Memory B cell (primary cell): ENCODE measurements around the gene USP43.

Source experiments
- ATAC-seq: fragments of 150-1000 bp; cut with Tn5 transposase; 2 replicates; pipeline ENCODE4 v1.10.0; 2021; ENCODE audit warnings: low read depth, mild to moderate bottlenecking, moderate library complexity
- DNase-seq, 2 donors: peaks; one replicate each; pipeline ENCODE4 v3.0.0; 2022; ENCODE audit warnings: low spot score in 2 of 2
- H3K27ac Mint-ChIP-seq: one replicate; pipeline ENCODE4 v1.8.0; 2022; ENCODE audit warnings: mild to moderate bottlenecking, moderate library complexity, mixed read lengths
- H3K27me3 Mint-ChIP-seq: one replicate; pipeline ENCODE4 v1.8.0; 2022; ENCODE audit warnings: mixed read lengths
- H3K36me3 Mint-ChIP-seq: one replicate; pipeline ENCODE4 v1.8.0; 2022; ENCODE audit warnings: mild to moderate bottlenecking, mixed read lengths
- H3K4me1 Mint-ChIP-seq: one replicate; pipeline ENCODE4 v1.8.0; 2022; ENCODE audit warnings: mixed read lengths
- H3K4me3 Mint-ChIP-seq: one replicate; pipeline ENCODE4 v1.8.0; 2022; ENCODE audit warnings: mild to moderate bottlenecking, moderate library complexity, mixed read lengths
- H3K9me3 Mint-ChIP-seq: one replicate; pipeline ENCODE4 v1.8.0; 2022; ENCODE audit warnings: mixed read lengths

Gene USP43

DNA sequence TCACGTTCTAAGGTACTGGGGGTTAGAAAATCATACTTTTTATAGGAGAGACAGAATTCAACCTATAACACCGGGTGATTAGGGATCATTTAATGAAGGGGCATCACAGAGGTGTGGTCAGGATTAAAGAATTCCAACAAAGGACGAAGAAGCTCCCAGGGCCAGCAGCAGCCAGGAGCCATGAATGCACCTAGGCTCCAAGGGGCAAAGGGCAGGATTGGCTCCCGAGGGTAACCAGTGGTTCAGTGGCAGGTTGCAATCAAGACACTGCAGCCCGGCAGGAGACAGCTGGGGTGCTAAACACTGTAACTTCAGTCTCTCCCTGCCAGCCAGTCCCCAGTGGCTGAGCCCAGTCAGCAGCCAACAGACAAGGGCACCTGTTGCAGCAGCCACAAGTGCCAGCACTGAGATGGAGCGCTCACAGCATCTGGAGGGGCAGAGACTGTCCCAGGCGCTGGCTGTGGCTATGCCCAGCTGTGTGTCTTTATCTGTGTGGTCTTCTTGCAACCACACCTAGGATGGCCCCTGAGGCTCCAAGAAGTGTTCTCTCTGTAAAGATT lies 122.2 kb downstream of the USP43 start:
- no peak overlapping the region for H3K27ac Mint-ChIP-seq

DNA sequence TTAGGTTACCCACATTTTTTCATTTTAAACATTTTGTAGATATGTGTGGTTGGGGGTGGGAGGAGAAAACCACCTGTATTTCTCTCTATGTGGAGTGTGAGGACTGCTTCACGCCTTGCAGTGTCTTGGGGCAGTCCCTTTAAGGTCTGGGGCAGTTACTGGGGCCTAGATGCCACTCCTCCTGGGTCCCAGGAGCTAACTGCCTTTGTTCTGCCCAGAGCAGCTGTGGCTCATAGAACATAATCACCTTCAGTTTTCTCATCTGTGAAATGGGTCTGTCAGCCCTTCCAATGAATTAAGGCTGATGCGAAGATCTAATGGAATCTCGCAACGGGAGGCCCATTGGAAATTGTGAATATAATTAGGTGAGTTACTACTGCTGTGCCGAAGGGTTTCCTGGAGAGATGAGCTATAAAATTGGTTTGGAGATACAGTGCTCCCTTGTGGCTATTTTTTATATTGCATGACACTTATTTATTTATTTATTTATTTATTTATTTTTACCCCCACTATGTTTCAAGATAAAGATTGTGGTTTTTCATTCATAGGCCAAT lies 123.1 kb downstream of the USP43 start:
- DNase-seq, result no peak
- H3K27me3 Mint-ChIP-seq, result peaks cover 10% of the 10 kb centered on the region
- no peak overlapping the region for H3K27ac Mint-ChIP-seq
- no peaks in the 10 kb centered on the region for H3K4me1 Mint-ChIP-seq
- no peaks in the 10 kb centered on the region for H3K9me3 Mint-ChIP-seq
- no peak overlapping the region for H3K4me3 Mint-ChIP-seq
- no peaks in the 10 kb centered on the region for H3K36me3 Mint-ChIP-seq
- ATAC-seq, result no peak

More for the DNA sequence above, 122.2 kb downstream of the USP43 start:
- Mint-ChIP-seq H3K27me3 (peaks cover 10% of the 10 kb centered on the region), H3K9me3 (no peaks in the 10 kb centered on the region), H3K36me3 (no peaks in the 10 kb centered on the region), H3K4me3 (no peak overlapping the region), H3K4me1 (no peaks in the 10 kb centered on the region)
- DNase-seq, result no peak
- ATAC-seq, result no peak

DNA sequence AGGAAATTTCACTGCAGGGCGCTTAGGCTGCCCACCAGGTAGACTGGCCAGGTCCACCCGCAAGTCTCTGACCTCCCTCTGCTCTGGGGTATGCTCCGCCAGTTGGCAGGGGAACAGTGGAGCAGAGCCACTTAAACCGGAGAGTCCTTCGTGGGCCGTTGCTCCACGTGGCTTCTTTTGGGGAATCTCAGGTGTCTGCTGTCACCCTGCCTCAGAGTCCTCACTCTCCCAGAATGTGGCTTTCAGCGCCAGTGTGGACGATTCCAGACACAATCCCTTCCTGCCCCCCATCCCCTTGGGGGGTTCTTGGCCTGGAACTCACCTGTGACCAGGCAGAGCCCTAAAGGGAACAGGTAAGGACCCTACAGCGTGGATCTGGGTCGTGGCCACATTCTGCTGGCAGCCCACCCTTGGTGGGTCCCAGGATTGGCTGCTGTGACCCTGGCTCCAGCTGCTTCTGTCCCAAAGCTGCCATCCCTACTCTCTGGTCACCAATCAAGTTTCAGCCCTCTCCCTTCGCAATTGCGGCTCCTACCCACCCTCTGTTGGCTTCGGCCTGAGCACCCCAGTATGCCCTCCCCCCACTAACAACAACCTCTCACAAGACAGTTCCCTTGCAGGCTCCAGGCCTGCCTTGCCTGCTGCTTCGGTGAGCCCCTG lies 123.8 kb downstream of the USP43 start:
- no peaks in the 10 kb centered on the region for H3K4me1 Mint-ChIP-seq
- no peaks in the 10 kb centered on the region for H3K36me3 Mint-ChIP-seq
- no peaks in the 10 kb centered on the region for H3K9me3 Mint-ChIP-seq
- no peak overlapping the region for H3K27ac Mint-ChIP-seq
- peaks cover 7% of the 10 kb centered on the region for H3K27me3 Mint-ChIP-seq
- DNase-seq, result no peak
- ATAC-seq, result no peak
- H3K4me3 Mint-ChIP-seq, result no peak overlapping the region

DNA sequence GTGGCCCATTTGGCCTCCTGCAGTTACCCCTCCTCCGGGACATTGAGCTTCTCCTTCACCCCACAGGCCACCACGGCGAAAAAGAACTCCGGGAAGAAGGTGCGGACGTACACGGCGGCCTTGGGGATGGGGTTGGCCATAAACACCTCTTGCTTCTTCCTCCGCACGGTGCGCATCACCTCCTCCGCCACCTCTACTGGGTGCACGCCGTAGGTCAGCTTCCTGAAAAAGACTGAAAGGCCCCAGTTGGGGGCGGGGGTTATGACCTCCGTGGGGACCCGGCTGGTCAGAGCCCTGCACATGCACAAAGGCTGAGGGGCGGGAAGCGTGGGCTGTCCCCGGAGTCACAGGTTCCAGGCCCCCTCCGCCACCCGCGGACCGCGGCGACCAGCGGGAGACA lies 126.1 kb downstream of the USP43 start:
- Mint-ChIP-seq H3K27me3 (peaks cover 2% of the 10 kb centered on the region), H3K9me3 (no peaks in the 10 kb centered on the region), H3K4me3 (no peak overlapping the region), H3K36me3 (no peaks in the 10 kb centered on the region), H3K27ac (no peak overlapping the region), H3K4me1 (no peaks in the 10 kb centered on the region)
- no peak for DNase-seq
- ATAC-seq, result no peak

DNA sequence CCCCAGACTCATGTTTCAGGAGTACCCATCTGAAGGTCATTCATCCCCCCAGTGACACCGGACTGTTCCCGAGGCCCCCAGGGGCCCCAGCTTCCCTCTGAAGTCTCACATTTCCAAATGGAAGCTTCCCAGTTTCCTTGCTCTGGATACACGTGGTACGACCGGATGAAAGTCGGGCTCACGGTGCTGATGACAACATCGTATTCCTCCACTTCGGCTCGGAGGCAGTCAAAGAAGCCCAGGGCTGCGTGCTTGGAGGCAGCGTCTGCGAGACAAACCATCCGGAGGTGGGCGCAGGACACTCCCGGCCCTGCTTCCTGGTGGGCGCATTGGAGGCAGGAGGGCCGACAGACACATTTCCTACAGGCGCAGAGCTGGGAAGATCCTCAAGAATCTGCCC lies 127.3 kb downstream of the USP43 start:
- no peak overlapping the region for H3K4me3 Mint-ChIP-seq
- ATAC-seq (no peak), DNase-seq (no peak)
- H3K27me3 Mint-ChIP-seq, result peaks cover 7% of the 10 kb centered on the region
- no peaks in the 10 kb centered on the region for H3K36me3 Mint-ChIP-seq
- peaks cover 3% of the 10 kb centered on the region for H3K9me3 Mint-ChIP-seq
- H3K4me1 Mint-ChIP-seq, result no peaks in the 10 kb centered on the region
- no peak overlapping the region for H3K27ac Mint-ChIP-seq

DNA sequence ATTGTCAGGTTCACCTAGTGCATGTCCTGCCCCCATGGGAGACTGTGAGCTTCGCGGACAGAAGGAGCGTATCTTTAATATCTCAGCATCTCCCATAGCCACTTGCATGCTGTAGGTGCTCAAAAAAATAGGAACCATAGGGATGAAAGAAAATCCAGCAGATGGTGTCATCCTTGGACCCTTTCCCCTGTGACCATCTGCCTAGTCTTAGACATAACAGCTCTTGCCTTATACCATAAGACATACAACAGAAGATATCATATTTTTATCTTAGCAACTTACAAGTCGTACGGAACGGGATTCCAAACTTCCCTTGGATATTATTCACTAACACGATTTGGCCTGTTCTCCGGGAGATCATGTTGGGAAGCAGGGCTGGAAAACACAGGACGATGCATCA lies 131.6 kb downstream of the USP43 start:
- H3K27me3 Mint-ChIP-seq, result peaks cover 5% of the 10 kb centered on the region
- H3K4me1 Mint-ChIP-seq, result no peaks in the 10 kb centered on the region

More for the DNA sequence above, 131.6 kb downstream of the USP43 start:
- no peak overlapping the region for H3K4me3 Mint-ChIP-seq
- no peaks in the 10 kb centered on the region for H3K36me3 Mint-ChIP-seq
- H3K27ac Mint-ChIP-seq, result no peak overlapping the region
- no peak for ATAC-seq
- H3K9me3 Mint-ChIP-seq, result peaks cover 3% of the 10 kb centered on the region
- no peak for DNase-seq
